Neutrophil (primary cell): ENCODE data around the gene PSMB5.
"Not testable (repeated sequence)": the region's sequence is repeated elsewhere in the genome, so short reads cannot be mapped to it uniquely, and the experiment has no call there.

ENCODE experiments used
- H3K27ac ChIP-seq: fragments of 200-600 bp; sonication (generic); 2 replicates; pipeline ENCODE4 v1.5.1; 2016; ENCODE audit warnings: mild to moderate bottlenecking, moderate library complexity
- H3K27me3 ChIP-seq: fragments of 200-600 bp; sonication (generic); 2 replicates; pipeline ENCODE4 v1.6.0; 2016; ENCODE audit warnings: mild to moderate bottlenecking
- H3K36me3 ChIP-seq: fragments of 200-600 bp; sonication (generic); 2 replicates; pipeline ENCODE4 v1.5.1; 2017
- H3K4me1 ChIP-seq, 2 experiments: fragments of 200-600 bp in 1 of 2; sonication (generic) in 1 of 2; 1 replicate in 1 of 2; 2 replicates in 1 of 2; pipeline versions ENCODE4 v1.5.1 to v1.6.1; 2013 to 2016; ENCODE audit warnings: low read depth in 1 of 2, low read length in 1 of 2, mild to moderate bottlenecking in 1 of 2, moderate library complexity in 1 of 2; ENCODE audit not compliant: control insufficient read depth in 1 of 2, insufficient read depth in 1 of 2
- H3K4me3 ChIP-seq, 2 experiments: fragments of 200-600 bp in 1 of 2; sonication (generic) in 1 of 2; 1 replicate in 1 of 2; 2 replicates in 1 of 2; pipeline ENCODE4 v1.5.1; 2013 to 2016; ENCODE audit warnings: low read depth in 1 of 2, low read length in 1 of 2, mild to moderate bottlenecking in 1 of 2, moderate library complexity in 1 of 2
- H3K9me3 ChIP-seq: fragments of 200-600 bp; sonication (generic); 2 replicates; pipeline ENCODE4 v1.5.1; 2016
- CTCF ChIP-seq: fragments of 200-600 bp; sonication (generic); IDR thresholded peaks from 2 replicates; pipeline ENCODE4 v1.5.1; 2016; ENCODE audit warnings: antibody characterized with exemption

Gene PSMB5

DNA sequence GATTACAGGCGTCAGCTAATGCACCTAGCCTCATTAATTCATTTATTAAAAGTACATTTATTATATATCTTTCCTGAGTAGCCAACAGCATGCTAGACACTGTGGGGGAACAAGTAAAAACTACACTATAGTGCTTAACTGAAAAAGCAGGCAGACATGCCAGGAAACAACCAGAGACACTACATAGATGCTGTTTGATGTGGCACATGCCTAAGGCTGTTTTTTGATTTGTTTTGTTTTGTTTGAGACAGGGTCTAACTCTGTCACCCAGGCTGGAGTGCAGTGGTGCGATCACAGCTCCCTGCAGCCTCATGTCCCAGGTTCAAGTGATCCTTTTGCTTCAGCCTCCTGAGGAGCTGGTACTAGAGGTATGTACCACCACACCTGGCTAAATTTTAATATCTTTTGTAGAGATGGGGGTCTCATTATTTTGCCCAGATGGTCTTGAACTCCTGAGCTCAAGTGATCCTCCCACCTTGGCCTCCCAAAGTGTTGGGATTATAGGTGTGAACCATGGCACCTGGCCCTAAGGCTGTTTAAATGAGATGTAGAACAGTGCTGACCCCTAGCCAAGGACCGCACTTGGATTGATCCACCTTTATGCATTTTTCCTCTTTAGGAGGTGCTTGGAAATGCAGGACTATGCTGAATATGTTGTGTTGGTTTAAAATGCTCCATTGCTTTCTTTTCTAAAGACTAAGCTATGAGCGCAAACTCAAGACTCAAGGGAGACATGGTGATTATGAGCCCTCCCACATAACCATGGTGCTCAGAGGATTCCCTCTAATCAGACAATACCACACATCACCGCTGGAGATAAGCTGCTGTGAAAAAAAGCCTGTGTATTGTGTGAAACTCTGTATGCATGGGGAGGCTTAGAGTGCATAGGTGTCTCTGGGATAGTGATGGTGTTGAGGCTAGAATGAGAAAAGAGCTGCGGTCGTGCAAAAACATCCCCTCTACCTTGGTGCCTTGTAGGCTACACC lies 14.3 kb downstream of the PSMB5 start:
- H3K4me1 ChIP-seq: peaks cover 5 to 9% of the 10 kb centered on the region in 2 experiments
- TF ChIP-seq CTCF: no peak
- no peaks in the 10 kb centered on the region for H3K9me3 ChIP-seq
- H3K27ac ChIP-seq: no peak overlapping the region
- no peak overlapping the region for H3K4me3 ChIP-seq
- H3K27me3 ChIP-seq: no peaks in the 10 kb centered on the region
- H3K36me3 ChIP-seq: no peaks in the 10 kb centered on the region

GRCh38 chr14:23018107-23018506 lies 16.6 kb downstream of the PSMB5 start:
- TF ChIP-seq CTCF: no peak
- no peaks in the 10 kb centered on the region for H3K27me3 ChIP-seq
- no peaks in the 10 kb centered on the region for H3K4me1 ChIP-seq
- no peaks in the 10 kb centered on the region for H3K36me3 ChIP-seq
- H3K27ac ChIP-seq: no peak overlapping the region
- no peaks in the 10 kb centered on the region for H3K9me3 ChIP-seq
- no peak overlapping the region for H3K4me3 ChIP-seq

GRCh38 chr14:23017091-23017490 lies 17.6 kb downstream of the PSMB5 start:
- Histone ChIP-seq H3K4me3 (no peak overlapping the region), H3K27me3 (no peaks in the 10 kb centered on the region), H3K27ac (no peak overlapping the region), H3K36me3 (no peaks in the 10 kb centered on the region), H3K4me1 (no peaks in the 10 kb centered on the region), H3K9me3 (no peaks in the 10 kb centered on the region)
- TF ChIP-seq CTCF: no peak

GRCh38 chr14:23015618-23016017 lies 19.1 kb downstream of the PSMB5 start:
- Histone ChIP-seq H3K4me3 (no peak overlapping the region), H3K4me1 (peaks cover under 1% of the 10 kb centered on the region in 2 experiments), H3K27me3 (no peaks in the 10 kb centered on the region), H3K9me3 (no peaks in the 10 kb centered on the region), H3K27ac (no peak overlapping the region), H3K36me3 (no peaks in the 10 kb centered on the region)
- TF ChIP-seq CTCF: no peak

DNA sequence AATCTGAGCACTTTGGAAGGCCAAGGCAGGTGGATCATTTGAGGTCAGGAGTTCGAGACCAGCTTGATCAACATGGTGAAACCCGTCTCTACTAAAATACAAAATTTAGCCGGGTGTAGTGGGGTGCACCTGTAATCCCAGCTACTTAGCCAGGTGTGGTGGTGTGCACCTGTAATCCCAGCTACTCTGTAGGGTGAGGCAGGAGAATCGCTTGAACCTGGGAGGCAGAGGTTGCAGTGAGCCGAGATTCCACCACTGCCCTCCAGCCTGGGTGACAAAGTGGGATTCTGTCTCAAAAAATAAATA lies 21.0 kb downstream of the PSMB5 start:
- H3K4me1 ChIP-seq: peaks cover 14 to 15% of the 10 kb centered on the region in 2 experiments
- H3K9me3 ChIP-seq, H3K27me3 ChIP-seq, H3K4me3 ChIP-seq, H3K27ac ChIP-seq, H3K36me3 ChIP-seq: not testable (repeated sequence)

DNA sequence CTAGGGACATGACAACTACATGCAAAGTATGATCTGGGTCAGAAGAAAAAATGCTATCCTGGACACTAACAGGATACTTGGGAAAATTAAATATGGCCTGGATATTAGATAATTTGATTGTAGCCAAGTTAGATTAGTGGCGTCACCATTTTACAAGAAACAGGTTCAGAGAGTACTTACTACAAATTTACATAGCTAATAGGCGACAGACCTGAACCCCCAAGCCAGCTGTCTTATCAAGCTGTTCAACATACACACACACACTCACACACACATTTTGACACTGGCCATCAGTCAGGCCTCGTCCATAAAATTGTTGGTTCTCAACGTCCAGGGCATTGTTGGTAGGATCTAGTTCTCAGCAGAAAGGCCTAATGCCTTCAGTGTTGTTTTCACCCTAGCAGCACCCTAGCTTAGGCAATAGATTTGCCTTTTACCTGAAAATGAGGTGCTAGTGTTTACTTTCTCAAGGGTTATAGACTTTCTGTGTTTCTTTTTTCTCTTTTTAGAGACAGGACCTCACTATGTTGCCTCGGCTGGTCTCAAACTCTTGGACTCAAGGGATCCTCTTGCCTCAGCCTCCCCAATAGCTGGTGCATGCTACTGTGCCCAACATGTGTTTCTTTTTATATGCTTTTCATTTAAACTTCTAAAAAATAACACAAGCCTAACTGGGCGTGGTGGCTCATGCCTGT lies 21.5 kb downstream of the PSMB5 start:
- Histone ChIP-seq H3K9me3 (no peaks in the 10 kb centered on the region), H3K4me1 (peaks cover 14 to 20% of the 10 kb centered on the region in 2 experiments), H3K36me3 (no peaks in the 10 kb centered on the region), H3K4me3 (no peak overlapping the region), H3K27ac (no peak overlapping the region), H3K27me3 (no peaks in the 10 kb centered on the region)
- no peak for TF ChIP-seq CTCF
